ENCODE measurements around the gene PTPN14.
A peak's percentile ranks its signal among the peaks of the same experiment; 100 is the strongest.

PTPN14 gene

DNA sequence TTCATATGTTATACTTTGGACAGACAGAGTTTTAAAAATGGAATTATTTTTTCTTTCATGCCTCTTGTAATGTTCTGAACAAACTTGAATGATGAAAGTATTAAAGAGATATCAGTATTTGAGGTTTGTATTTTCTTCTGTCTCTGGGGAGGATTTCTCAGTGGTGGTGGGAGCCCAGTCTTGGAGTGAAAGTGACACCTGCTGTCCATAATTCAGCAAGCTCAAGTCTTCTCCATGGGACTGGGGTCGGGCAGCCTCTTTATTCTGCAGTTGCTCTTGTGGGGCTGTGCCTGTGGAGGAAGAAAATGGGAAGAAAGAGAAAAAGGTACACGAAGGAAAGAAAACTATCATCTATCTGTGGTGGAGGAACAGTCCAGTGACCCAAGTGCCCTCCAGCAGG lies 214.4 kb downstream of the PTPN14 start:
- DNase-seq (ENCODE audit: extremely low read depth, low read depth), result no peak
- TF ChIP-seq, protein P1, sequence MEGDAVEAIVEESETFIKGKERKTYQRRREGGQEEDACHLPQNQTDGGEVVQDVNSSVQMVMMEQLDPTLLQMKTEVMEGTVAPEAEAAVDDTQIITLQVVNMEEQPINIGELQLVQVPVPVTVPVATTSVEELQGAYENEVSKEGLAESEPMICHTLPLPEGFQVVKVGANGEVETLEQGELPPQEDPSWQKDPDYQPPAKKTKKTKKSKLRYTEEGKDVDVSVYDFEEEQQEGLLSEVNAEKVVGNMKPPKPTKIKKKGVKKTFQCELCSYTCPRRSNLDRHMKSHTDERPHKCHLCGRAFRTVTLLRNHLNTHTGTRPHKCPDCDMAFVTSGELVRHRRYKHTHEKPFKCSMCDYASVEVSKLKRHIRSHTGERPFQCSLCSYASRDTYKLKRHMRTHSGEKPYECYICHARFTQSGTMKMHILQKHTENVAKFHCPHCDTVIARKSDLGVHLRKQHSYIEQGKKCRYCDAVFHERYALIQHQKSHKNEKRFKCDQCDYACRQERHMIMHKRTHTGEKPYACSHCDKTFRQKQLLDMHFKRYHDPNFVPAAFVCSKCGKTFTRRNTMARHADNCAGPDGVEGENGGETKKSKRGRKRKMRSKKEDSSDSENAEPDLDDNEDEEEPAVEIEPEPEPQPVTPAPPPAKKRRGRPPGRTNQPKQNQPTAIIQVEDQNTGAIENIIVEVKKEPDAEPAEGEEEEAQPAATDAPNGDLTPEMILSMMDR (IDR thresholded peaks at IDR 0.05; ENCODE audit: low read depth, low read length), result no peak

DNA sequence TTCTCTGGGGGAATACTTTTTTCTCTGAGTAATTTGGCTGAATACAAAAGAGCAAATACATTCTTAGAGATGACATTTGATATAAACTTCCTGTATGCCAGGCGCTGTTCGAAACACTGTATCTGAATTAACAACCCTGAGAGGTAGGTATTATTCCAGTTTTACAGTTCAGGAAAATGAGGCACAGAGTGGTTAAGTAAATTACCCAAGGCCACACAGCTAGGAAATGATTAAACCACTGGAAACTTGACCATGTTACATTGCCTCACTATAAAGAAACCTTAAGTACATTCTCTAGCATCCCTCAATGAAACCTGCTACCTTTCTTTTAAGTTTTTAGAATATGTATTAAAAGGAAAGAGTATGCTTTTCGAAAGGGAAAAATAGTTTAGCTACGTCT lies 215.8 kb downstream of the PTPN14 start:
- DNase-seq (ENCODE audit: extremely low read depth, low read depth), result no peak
- TF ChIP-seq, protein P1 (IDR thresholded peaks at IDR 0.05; ENCODE audit: low read depth, low read length), result no peak

DNA sequence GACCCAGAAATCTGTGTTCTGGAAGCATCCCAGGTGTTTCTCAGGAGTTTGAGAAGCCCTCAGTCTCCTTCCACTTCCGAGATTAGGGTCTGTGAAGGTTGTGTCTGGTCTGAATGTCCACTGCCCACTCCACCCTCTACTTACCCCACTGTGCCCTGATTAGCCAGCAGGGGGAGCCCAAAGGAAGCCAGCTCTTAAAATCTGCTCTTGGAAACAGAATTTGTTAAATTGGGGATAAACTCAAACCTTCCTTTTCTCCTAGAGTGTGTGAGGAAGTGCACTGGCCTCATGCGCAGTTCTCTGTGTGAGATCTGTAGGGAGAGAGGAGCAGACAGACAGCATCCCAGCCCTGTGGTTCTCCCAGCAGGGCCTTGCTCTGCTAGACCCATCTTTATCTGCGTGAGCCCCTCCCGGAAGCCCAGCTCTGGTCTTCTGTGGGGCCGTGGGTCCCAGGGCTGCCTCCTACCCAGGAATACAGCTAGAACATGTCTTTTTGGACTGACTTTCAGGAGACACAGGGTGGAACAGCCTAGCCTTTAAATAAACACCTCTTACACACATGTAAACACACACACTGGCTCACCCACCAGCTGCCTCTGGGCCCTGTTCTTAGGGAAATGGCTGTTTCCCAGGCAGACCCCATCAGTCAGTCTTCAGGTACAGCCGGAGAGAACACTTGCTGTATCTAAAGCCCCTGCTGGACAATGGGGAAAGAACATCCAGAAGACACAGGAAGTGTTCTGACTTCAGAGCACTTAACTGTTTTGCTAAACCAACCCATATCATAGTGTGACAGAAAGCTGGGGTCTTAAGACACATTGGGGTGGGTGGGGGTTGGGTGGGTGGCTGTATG lies 218.2 kb downstream of the PTPN14 start:
- peak; percentile 32 for DNase-seq (ENCODE audit: extremely low read depth, low read depth)
- TF ChIP-seq, protein P1 (IDR thresholded peaks at IDR 0.05; ENCODE audit: low read depth, low read length), result peak; percentile 96

DNA sequence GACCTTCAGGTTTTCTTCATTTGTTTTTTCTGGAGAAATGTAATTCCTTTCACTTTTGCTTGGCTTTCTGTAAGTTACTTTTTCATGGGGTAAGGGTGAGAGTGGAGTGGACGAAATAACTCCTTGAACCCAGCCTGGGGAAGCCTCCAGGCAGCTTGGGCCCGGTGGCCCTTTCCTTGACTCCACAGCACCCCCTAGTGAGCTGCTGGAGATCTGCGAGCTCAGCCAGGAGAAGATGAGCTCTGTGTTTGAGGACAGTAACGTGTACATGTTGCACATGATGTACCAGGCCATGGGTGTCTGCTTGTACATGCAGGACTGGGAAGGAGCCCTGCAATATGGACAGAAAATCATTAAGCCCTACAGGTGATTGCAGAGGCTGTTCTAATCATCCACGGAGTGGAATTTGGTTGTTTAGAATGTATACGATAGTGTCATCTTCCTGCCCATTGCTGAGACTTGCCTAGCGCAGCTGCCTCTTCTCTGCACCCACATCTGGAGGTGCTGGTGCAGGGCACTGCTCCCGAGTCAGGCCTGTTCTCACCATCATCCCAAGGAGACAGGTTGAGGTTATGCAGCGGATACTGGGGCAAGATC lies 219.5 kb downstream of the PTPN14 start:
- no peak for DNase-seq (ENCODE audit: extremely low read depth, low read depth)
- TF ChIP-seq, protein P1 (IDR thresholded peaks at IDR 0.05; ENCODE audit: low read depth, low read length), result peak; percentile 80

DNA sequence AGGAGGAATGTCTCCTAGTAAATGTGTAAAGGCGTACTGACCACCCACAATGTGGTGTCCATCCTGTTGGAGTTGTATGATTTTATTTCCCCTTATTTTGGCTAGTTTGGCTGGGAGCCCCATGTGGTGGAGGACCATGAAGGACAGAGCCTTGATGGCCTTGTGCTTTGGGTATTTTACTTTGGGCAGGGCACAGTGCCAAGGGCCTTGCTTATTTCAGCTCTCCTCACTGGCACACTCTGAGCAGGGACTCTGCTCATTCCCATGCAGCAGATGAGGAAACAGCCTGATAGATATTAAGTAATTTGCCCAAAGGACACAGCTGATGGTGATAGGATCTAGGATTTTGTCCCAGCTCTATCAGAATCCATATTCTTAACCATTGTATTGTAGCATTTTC lies 220.2 kb downstream of the PTPN14 start:
- TF ChIP-seq, protein P1 (IDR thresholded peaks at IDR 0.05; ENCODE audit: low read depth, low read length), result no peak
- DNase-seq (ENCODE audit: extremely low read depth, low read depth), result no peak

DNA sequence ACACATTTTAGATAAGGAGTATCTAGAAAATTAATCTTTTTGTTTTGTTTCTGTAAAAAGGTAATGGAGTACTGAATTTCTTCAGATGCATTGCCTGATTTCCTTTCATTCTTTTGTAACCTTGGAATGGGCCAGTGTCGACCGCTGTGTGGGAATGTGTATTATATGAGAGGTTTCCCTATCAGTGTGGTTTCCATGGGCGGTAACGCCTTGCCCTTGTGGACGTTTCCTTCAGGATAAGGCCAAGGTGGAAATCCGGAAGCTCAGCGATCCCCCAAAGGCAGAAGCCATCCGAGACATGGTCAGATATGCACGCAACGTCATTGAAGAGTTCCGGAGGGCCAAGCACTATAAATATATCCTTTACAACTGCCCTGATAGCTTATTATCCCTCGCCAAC lies 220.7 kb downstream of the PTPN14 start:
- no peak for DNase-seq (ENCODE audit: extremely low read depth, low read depth)
- TF ChIP-seq, protein P1 (IDR thresholded peaks at IDR 0.05; ENCODE audit: low read depth, low read length), result no peak

DNA sequence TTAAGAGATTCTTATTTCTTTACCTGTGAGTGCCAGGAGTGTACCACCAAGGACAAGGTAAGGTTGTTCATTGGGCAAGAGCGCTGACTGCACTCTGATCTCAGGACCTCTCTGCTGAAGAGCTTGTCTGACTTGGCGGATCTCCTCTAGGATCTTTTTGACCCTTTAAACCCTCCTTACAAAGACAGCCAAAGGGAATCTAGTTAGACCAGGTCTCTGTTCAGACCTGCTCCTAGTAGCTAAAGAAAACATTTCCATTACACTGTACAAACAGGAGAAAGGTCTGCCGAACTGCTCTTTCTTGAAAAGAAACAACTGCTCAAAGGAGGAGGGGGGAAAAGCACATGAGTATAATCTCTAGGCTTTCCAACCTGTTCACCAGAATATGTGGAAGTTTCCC lies 221.2 kb downstream of the PTPN14 start:
- TF ChIP-seq, protein P1 (IDR thresholded peaks at IDR 0.05; ENCODE audit: low read depth, low read length), result no peak
- no peak for DNase-seq (ENCODE audit: extremely low read depth, low read depth)

Measured in AG09319 (cell line).